ENCODE data around the gene NET1. TPM values are rescaled to one million over a fixed set of nuclear protein-coding genes. Genes with fewer than 3 reads are reported as not detected.

The NET1 gene, protein sequence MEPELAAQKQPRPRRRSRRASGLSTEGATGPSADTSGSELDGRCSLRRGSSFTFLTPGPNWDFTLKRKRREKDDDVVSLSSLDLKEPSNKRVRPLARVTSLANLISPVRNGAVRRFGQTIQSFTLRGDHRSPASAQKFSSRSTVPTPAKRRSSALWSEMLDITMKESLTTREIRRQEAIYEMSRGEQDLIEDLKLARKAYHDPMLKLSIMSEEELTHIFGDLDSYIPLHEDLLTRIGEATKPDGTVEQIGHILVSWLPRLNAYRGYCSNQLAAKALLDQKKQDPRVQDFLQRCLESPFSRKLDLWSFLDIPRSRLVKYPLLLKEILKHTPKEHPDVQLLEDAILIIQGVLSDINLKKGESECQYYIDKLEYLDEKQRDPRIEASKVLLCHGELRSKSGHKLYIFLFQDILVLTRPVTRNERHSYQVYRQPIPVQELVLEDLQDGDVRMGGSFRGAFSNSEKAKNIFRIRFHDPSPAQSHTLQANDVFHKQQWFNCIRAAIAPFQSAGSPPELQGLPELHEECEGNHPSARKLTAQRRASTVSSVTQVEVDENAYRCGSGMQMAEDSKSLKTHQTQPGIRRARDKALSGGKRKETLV
- total RNA-seq, result 40.5 and 51.0 TPM in 2 replicates

DNA sequence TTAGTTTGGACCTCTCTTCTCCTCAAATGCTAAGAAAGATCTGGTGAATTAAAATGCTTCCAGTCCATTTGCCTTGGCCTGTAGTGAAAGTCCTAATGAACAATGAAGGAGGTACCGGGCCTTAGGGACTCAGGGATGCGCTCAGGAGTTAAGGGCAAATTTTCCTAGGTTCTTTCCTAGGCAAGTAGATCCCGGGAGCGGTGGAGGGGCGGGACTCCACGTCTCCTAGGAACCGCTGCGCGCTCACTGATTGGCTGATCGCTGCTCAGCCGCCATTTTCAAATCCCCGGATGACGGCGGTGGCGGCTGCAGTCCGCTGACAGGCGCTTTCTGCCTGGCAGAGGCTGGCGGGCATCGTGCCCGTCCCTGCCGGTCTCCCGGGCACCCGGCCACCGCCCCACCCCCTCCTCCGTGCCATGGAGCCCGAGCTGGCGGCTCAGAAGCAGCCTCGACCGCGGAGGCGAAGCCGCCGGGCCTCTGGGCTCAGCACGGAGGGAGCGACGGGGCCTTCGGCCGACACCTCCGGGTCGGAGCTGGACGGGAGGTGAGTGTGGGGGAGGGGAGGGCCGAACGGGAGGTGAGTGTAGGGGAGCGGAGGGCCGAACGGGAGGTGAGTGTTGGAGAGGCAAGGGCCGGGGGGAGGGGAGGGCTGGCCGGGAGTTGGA, at the start of gene NET1:
NET1 (plus strand) TSS at position 281 of the 665 bp plus-strand sequence; CDS start at position 417, 136 bp downstream.

GRCh38 chr10:5364890-5365338, 47.4 kb upstream of the NET1 start, which contains the start of gene UCN3:
Gene UCN3, plus strand, starts transcription at chr10:5364966. Its CDS starts 8,755 bp downstream, at chr10:5373721.

GRCh38 chr10:5404208-5405041, 7.9 kb upstream of the NET1 start, which contains the start of gene TUBAL3:
Gene TUBAL3, minus strand, starts transcription at chr10:5404828. Its CDS starts 36 bp downstream, at chr10:5404792.

DNA sequence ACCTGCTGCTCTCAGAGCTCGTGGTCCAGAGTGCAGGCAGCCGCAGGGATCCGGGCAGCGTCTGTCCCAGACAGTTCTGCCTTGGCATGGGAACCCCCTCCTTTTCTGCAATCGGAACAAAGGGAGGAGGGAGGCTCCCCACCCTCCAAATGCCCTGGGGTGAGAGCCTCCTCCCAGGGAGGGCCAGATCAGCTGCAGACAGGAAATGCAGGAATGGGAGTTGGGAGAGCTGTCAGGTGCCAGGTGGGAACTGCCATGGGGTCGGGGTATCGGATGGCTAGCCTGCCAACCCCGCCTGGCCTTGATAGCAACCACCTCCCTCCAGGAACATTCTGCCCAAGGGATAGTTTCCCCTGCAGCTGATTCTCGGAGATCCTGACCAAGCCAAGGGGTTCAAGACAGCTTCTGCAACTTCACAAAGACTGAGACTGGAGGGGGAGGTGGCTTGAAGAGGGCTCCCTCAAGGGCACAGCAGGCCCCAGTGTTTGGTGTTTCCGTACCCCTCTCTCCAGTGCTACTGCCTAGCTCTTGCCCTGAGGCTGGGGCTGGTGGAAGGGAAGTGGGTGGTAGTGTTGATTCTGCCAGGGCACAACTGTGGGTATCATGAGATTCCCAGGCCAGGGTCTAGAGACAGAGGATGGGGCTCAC, 87.3 kb downstream of the NET1 start, which contains the start of gene CALML5:
CALML5 (minus strand) TSS at position 78 of the 648 bp plus-strand sequence. CDS start 132 bp downstream, outside the sequence.

Other genes with a start within 250 kb of the NET1 start
- 0.22 TPM in 1 of 2 replicates, not detected in the other for gene AKR1C8, start 227.4 kb upstream of the NET1 start, total RNA-seq
- gene AKR1C4, start 215.7 kb upstream of the NET1 start, total RNA-seq, result not detected in 2 replicates
- gene UCN3, start 47.6 kb upstream of the NET1 start, total RNA-seq, result not detected in 2 replicates
- not detected in 2 replicates for gene TUBAL3, start 7.7 kb upstream of the NET1 start, total RNA-seq
- not detected in 2 replicates for gene CALML5, start 87.0 kb downstream of the NET1 start, total RNA-seq
- gene CALML3, start 112.4 kb downstream of the NET1 start, total RNA-seq, result not detected in 2 replicates